GM12878 (cell line): ENCODE measurements around the gene CCL2. TPM values are rescaled to one million over a fixed set of nuclear protein-coding genes. Genes with fewer than 3 reads are reported as not detected.

ENCODE experiments used
- ATAC-seq: fragments of 200-7000 bp; cut with Tn5 transposase; 3 replicates; pipeline ENCODE4 v1.9.1; 2020; ENCODE audit warnings: mild to moderate bottlenecking, moderate library complexity
- BruUV-seq: library from RNA; stranded (reverse); fragments of 400-500 nt; replicated peaks from 2 replicates; lab custom pipeline; 2021; lab: Mats Ljungman, UMichigan
- CTCF ChIA-PET: fragments of 300-600 bp; sonication (Branson Sonifier 250); formaldehyde crosslinking; extraction: SDS; loops from one replicate; lab custom pipeline; 2021; ENCODE audit warnings: inconsistent platforms; lab: Yijun Ruan, JAX
- POLR2A ChIA-PET: fragments of 350-600 bp; formaldehyde crosslinking; extraction: SDS; loops from one replicate; lab custom pipeline; 2021; ENCODE audit warnings: inconsistent platforms; lab: Charles Lee
- RAD21 ChIA-PET: fragments of 300-600 bp; sonication (Branson Sonifier 250); formaldehyde crosslinking; loops from one replicate; lab custom pipeline; 2023; ENCODE audit warnings: antibody characterized with exemption; ENCODE audit not compliant: unreplicated experiment; lab: Charles Lee
- SMC1A ChIA-PET: fragments of 300-600 bp; sonication (Branson Sonifier 250); formaldehyde crosslinking; loops from one replicate; lab custom pipeline; 2023; ENCODE audit not compliant: unreplicated experiment, uncharacterized antibody; lab: Charles Lee
- DNase-seq: peaks from one replicate; pipeline ENCODE4 v3.0.0-alpha.2; 2011; ENCODE audit warnings: low read depth, low spot score
- FAIRE-seq: peaks from 3 replicates; lab custom pipeline; 2011; peaks lifted over from hg19 to GRCh38; lab: Jason Lieb, UNC
- H2AFZ ChIP-seq: 2 replicates; pipeline ENCODE4 v1.6.0; 2011; ENCODE audit warnings: low read depth, low read length, control low read depth; ENCODE audit not compliant: control insufficient read depth
- H3K27ac ChIP-seq: 2 replicates; pipeline ENCODE4 v1.5.1; 2011; ENCODE audit warnings: control low read depth; ENCODE audit not compliant: control insufficient read depth, insufficient read depth
- H3K27me3 ChIP-seq, 2 experiments: replicated peaks in 1 of 2; 2 replicates each; pipeline versions ENCODE4 v1.6.0 to v1.6.1; 2011; ENCODE audit warnings: low read length in 1 of 2; ENCODE audit not compliant: control insufficient read depth in 2 of 2, insufficient read depth in 2 of 2
- H3K36me3 ChIP-seq, 2 experiments: 2 replicates each; pipeline ENCODE4 v1.5.1; 2011; ENCODE audit warnings: low read length in 1 of 2; ENCODE audit not compliant: control insufficient read depth in 2 of 2, insufficient read depth in 2 of 2
- H3K4me1 ChIP-seq: 2 replicates; pipeline ENCODE4 v1.6.1; 2011; ENCODE audit warnings: mild to moderate bottlenecking, low read length, moderate library complexity, mixed read lengths; ENCODE audit not compliant: control insufficient read depth, insufficient read depth
- H3K4me2 ChIP-seq: 2 replicates; pipeline ENCODE4 v1.6.0; 2011; ENCODE audit warnings: control low read depth; ENCODE audit not compliant: control insufficient read depth, insufficient read depth
- H3K4me3 ChIP-seq: fragments of 200-600 bp; sonication (generic); 2 replicates; pipeline ENCODE4 v1.5.1; 2016
- H3K79me2 ChIP-seq: 2 replicates; pipeline ENCODE4 v1.6.0; 2011; ENCODE audit warnings: low read length; ENCODE audit not compliant: control insufficient read depth, insufficient read depth
- H3K9ac ChIP-seq: 2 replicates; pipeline ENCODE4 v1.8.0; 2011; ENCODE audit warnings: low read length, control low read depth, mixed read lengths; ENCODE audit not compliant: control insufficient read depth, insufficient read depth
- H3K9me3 ChIP-seq: replicated peaks from 3 replicates; pipeline ENCODE4 v1.5.1; 2011; ENCODE audit warnings: mild to moderate bottlenecking, low read length; ENCODE audit not compliant: control insufficient read depth, insufficient read depth
- H4K20me1 ChIP-seq: 2 replicates; pipeline ENCODE4 v1.6.0; 2011; ENCODE audit not compliant: control insufficient read depth, insufficient read depth
- CHD2 ChIP-seq: IDR thresholded peaks from 2 replicates; pipeline ENCODE4 v1.6.1; 2011; ENCODE audit warnings: low read depth, low read length, improper control_type of control experiment, borderline replicate concordance
- ELK1 ChIP-seq: IDR thresholded peaks from 2 replicates; pipeline ENCODE4 v1.6.1; 2012; ENCODE audit warnings: low read depth, low read length, improper control_type of control experiment
- HDAC6 ChIP-seq: fragments of 200-600 bp; sonication (generic); IDR thresholded peaks from one replicate; pipeline ENCODE4 v1.8.0; 2017; ENCODE audit warnings: antibody characterized with exemption; ENCODE audit not compliant: unreplicated experiment
- HDGF ChIP-seq: fragments of 450-650 bp; IDR thresholded peaks from 2 replicates; pipeline ENCODE4 v1.6.1; 2016; ENCODE audit warnings: antibody characterized with exemption
- IKZF1 ChIP-seq: fragments of 450-650 bp; conservative IDR thresholded peaks from 2 replicates; pipeline ENCODE4 v1.6.1; 2017; ENCODE audit warnings: antibody characterized with exemption, mild to moderate bottlenecking
- NR2C2 ChIP-seq: IDR thresholded peaks from 2 replicates; pipeline ENCODE4 v1.6.1; 2011; ENCODE audit warnings: borderline replicate concordance, low read depth; ENCODE audit not compliant: control insufficient read depth, insufficient read length
- POU2F2 ChIP-seq: IDR thresholded peaks from 3 replicates; pipeline ENCODE4 v1.6.1; 2011; ENCODE audit warnings: low read depth, mild to moderate bottlenecking, low read length, borderline replicate concordance
- PRDM15 ChIP-seq: fragments of 450-650 bp; formaldehyde crosslinking; IDR thresholded peaks from 2 replicates; pipeline ENCODE4 v1.4.0; 2020; ENCODE audit warnings: mild to moderate bottlenecking, moderate library complexity
- TBL1XR1 ChIP-seq: IDR thresholded peaks from 2 replicates; pipeline ENCODE4 v1.6.1; 2012; ENCODE audit warnings: low read depth, low read length, improper control_type of control experiment
- YBX1 ChIP-seq: fragments of 450-650 bp; IDR thresholded peaks from 2 replicates; pipeline ENCODE4 v1.6.1; 2016; ENCODE audit warnings: antibody characterized with exemption
- WGBS: methylation state at CpG from one replicate; pipeline ENCODE4 v1.1.6; 2016; ENCODE audit warnings: low lambda C conversion rate; ENCODE audit not compliant: insufficient replicate concordance, insufficient coverage; ENCODE audit errors: missing lambda C conversion rate; 5-methylcytosine and 5-hydroxymethylcytosine counted together
- in situ Hi-C: fragments of 300-500 bp; cut with MboI; formaldehyde crosslinking; loops from 9 replicates; pipeline ENCODE4 v1.14.3; 2018; ENCODE audit warnings: mixed read lengths
- intact Hi-C: fragments of 100-400 bp; cut with micrococcal nuclease; formaldehyde crosslinking; loops from one replicate; pipeline ENCODE4 v1.14.2; 2022; ENCODE audit not compliant: unreplicated experiment
- polyA plus RNA-seq, 11 experiments: library from polyadenylated mRNA; depleted of rRNA in 4 of 11; unstranded in 6 of 11; stranded (reverse) in 5 of 11; fragments of >200 nt; fragmentation: Nextera tagmentation in 4 of 11; fragmentation: Illumina TruSeq in 1 of 11; extraction: Ambion mirVana in 4 of 11; extraction: Trizol in 1 of 11; gene quantifications; 1 replicate in 1 of 11; 2 replicates in 10 of 11; pipeline versions ENCODE4 v1.2.1 to v1.2.3, GENCODE V29; 2011 to 2016; ENCODE audit warnings: inconsistent platforms in 2 of 11, missing spikeins in 2 of 11, low read depth in 1 of 11
- total RNA-seq, 4 experiments: library from RNA; depleted of rRNA in 3 of 4; stranded (reverse); fragments of >200 nt in 3 of 4; fragmentation: Illumina TruSeq in 1 of 4; extraction: Trizol in 1 of 4; gene quantifications; 2 replicates each; pipeline versions ENCODE4 v1.2.1 to v1.2.3, GENCODE V29; 2013 to 2021
- TF ChIP-seq, protein P1 (sequence below): fragments of 450-650 bp; IDR thresholded peaks from 2 replicates; pipeline ENCODE4 v1.6.1; 2017; ENCODE audit warnings: antibody characterized with exemption, mild to moderate bottlenecking, moderate library complexity
- TF ChIP-seq, protein P2 (sequence below): fragments of 150-350 bp; IDR thresholded peaks from 2 replicates; pipeline ENCODE4 v1.6.1; 2016; ENCODE audit warnings: low read depth, low read length

The CCL2 gene
- total and polyA plus RNA-seq, 10 of the 15 experiments (the other 5 are each of a cell fraction or from before 2014, with no cell fraction given) = 0.16 to 0.18 TPM; not detected in 8

- TF ChIP-seq TBL1XR1 (no peak), ELK1 (no peak), IKZF1 (no peak), POU2F2 (no peak)
Observed at GRCh38 chr17:34269969-34270368, 14.9 kb downstream of the CCL2 start, which contains the start of gene CCL7 (continued).

- Histone ChIP-seq H3K27ac (no peak overlapping the region), H3K36me3 (no peaks in the 10 kb centered on the region), H3K9ac (no peak overlapping the region), H3K27me3 (no peaks in the 10 kb centered on the region; a peak in 1 of 4 replicates), H4K20me1 (no peaks in the 10 kb centered on the region), H3K4me3 (no peak overlapping the region), H3K9me3 (no peaks in the 10 kb centered on the region), H2AFZ (no peak overlapping the region), H3K4me1 (no peaks in the 10 kb centered on the region), H3K4me2 (no peak overlapping the region), H3K79me2 (no peaks in the 10 kb centered on the region)
- ChIA-PET SMC1A (no interaction called here), RAD21 (no interaction called here), CTCF (no interaction called here), POLR2A (no interaction called here)
- no peak for FAIRE-seq
- no peak for DNase-seq
- no TSS peak for BruUV-seq
- ATAC-seq = no peak
- WGBS = 0% methylated on average over 1 of the region's 1 CpG
- in situ Hi-C loops (no loop called here), intact Hi-C loops (no loop called here)
- TF ChIP-seq HDAC6 (no peak), NR2C2 (no peak), TBL1XR1 (no peak), CHD2 (no peak), YBX1 (no peak), PRDM15 (no peak), HDGF (no peak)
- TF ChIP-seq, protein P1, sequence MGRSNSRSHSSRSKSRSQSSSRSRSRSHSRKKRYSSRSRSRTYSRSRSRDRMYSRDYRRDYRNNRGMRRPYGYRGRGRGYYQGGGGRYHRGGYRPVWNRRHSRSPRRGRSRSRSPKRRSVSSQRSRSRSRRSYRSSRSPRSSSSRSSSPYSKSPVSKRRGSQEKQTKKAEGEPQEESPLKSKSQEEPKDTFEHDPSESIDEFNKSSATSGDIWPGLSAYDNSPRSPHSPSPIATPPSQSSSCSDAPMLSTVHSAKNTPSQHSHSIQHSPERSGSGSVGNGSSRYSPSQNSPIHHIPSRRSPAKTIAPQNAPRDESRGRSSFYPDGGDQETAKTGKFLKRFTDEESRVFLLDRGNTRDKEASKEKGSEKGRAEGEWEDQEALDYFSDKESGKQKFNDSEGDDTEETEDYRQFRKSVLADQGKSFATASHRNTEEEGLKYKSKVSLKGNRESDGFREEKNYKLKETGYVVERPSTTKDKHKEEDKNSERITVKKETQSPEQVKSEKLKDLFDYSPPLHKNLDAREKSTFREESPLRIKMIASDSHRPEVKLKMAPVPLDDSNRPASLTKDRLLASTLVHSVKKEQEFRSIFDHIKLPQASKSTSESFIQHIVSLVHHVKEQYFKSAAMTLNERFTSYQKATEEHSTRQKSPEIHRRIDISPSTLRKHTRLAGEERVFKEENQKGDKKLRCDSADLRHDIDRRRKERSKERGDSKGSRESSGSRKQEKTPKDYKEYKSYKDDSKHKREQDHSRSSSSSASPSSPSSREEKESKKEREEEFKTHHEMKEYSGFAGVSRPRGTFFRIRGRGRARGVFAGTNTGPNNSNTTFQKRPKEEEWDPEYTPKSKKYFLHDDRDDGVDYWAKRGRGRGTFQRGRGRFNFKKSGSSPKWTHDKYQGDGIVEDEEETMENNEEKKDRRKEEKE = no peak
- TF ChIP-seq, protein P2, sequence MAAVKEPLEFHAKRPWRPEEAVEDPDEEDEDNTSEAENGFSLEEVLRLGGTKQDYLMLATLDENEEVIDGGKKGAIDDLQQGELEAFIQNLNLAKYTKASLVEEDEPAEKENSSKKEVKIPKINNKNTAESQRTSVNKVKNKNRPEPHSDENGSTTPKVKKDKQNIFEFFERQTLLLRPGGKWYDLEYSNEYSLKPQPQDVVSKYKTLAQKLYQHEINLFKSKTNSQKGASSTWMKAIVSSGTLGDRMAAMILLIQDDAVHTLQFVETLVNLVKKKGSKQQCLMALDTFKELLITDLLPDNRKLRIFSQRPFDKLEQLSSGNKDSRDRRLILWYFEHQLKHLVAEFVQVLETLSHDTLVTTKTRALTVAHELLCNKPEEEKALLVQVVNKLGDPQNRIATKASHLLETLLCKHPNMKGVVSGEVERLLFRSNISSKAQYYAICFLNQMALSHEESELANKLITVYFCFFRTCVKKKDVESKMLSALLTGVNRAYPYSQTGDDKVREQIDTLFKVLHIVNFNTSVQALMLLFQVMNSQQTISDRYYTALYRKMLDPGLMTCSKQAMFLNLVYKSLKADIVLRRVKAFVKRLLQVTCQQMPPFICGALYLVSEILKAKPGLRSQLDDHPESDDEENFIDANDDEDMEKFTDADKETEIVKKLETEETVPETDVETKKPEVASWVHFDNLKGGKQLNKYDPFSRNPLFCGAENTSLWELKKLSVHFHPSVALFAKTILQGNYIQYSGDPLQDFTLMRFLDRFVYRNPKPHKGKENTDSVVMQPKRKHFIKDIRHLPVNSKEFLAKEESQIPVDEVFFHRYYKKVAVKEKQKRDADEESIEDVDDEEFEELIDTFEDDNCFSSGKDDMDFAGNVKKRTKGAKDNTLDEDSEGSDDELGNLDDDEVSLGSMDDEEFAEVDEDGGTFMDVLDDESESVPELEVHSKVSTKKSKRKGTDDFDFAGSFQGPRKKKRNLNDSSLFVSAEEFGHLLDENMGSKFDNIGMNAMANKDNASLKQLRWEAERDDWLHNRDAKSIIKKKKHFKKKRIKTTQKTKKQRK = no peak
Observed at GRCh38 chr17:34275881-34276280, 20.8 kb downstream of the CCL2 start.
